ENCODE data around the gene MYO7B. TPM values are rescaled to one million over a fixed set of nuclear protein-coding genes. Genes with fewer than 3 reads are reported as not detected.

Gene MYO7B
- total RNA-seq, 1 donor from 2014 or later = 1.6 TPM

DNA sequence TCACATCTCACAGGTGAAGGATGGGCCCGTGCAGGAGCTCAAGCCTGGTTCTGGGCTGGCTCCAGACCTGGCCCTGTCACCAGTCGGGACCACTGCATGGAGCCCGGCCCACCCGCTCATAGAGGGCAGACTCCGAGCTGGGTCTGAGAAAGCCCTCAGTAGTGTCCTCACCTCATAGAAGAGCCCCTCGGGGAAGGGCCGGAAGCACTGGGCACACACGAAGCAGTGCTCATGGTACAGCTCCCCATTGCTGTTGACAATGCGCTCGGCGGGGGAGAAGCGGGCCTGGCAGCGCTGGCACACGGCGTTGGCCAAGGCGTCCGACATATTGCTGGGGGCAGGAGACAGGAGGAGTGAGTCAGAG lies 121.7 kb downstream of the MYO7B start:
- intact Hi-C loops (cut with micrococcal nuclease) = no loop called here

DNA sequence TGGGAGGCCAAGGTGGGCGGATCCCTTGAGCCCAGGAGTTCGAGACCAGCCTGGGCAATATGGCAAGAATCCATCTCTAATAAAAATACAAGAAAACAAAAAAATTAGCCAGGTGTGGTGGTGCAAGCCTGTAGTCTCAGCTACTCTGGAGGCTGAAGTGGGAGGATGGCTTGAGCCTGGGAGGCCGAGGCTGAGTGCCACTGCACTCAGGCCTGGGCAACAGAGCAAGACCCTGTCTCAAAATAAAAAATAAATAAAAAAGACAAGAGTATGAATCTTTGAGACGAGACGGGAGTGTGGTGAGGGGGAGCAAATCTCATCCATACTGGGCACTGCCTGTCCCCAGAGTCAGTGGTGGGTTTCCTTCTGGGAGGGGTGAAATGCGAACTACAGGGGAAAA lies 122.7 kb downstream of the MYO7B start:
- intact Hi-C loops (cut with micrococcal nuclease) = no loop called here

DNA sequence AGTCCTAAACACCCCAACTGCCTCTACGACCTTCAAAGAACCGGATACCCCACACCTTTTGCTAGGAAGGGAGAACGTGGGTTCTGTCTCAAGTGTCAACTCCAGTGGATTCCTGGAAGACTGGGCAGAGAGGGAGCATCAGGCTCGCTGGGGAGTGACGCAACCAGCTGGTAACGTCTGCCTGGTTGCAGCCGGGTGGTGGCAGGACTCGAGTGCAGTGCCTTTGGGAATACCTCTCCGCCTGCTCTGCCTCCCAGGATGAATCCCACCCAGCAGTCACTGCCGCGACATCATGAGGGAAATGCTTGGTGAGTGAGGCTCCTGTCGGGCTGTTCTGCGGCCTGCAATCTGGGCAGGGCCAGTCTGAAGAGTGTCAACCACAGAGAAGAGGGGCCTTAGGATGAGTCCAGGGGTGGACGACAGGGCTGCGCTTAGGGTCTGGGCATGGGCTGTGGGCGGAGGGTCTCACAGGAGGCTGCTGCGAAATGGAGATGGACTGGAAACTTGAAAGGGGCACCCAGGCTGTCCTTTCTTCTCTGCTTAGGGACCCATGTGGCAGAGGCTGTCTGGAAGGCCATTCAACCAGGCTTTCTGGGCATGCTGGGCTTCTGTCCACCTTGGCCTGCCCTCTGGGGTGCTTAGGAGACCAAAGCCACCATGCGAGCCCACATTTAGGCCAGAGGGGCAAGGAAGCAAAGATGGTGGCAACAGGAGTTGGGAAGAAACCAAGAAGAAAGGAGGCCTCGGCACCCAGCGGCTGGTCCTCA lies 123.3 kb downstream of the MYO7B start:
- intact Hi-C loops (cut with micrococcal nuclease) = no loop called here

DNA sequence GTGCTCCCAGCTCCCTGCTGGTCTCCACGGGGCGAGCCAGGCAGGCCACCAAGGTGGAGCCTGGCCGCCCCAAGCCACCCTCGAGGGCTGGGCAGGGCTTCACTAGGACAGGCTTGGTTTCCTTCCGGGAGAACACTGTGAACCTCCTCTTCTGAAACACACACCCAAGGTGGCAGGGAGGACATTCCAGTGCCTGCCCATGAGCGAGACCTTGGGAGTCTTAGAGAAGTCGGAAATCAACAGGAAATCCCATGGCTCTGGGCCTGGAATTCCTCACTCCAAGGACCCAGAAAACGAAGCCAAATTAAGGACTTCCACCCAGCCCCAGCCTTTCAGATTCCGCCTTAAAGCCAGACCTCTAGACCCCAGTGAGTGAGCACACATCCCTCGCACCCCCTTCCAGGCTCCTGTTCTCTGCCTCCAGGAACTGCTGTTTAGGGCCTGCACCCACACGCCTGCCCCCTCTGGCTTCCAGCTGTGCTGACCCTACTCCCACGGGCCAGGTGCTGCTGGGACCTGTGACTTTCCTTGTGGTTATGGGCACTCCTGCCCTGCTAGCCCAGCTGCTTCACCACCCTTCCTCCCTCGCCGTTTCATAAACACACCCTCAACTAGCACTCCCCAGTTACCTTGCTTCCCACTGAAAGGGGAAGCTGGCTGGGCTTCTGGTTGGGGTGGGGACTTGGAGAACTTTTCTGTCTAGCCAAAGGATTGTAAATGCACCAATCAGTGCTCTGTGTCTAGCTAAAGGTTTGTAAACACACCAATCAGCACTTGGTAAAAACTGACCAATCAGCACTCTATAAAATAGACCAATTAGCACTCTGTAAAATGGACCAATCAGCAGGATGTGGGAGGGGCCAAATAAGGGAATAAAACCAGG lies 124.2 kb downstream of the MYO7B start:
- intact Hi-C loops (cut with micrococcal nuclease) = no loop called here

DNA sequence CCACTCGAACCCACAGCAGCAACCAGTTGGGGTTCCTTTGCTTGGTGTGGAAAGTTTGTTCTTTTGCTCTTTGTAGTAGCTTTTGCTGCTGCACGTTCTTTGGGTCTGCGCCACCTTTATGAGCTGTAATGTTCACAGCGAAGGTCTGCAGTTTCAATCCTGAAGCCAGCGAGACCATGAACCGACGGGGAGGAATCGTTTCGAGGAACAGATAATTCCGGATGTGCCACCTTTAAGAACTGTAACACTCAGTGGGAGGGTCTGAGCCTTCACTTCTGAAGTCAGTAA lies 124.8 kb downstream of the MYO7B start:
- intact Hi-C loops (cut with micrococcal nuclease) = no loop called here

DNA sequence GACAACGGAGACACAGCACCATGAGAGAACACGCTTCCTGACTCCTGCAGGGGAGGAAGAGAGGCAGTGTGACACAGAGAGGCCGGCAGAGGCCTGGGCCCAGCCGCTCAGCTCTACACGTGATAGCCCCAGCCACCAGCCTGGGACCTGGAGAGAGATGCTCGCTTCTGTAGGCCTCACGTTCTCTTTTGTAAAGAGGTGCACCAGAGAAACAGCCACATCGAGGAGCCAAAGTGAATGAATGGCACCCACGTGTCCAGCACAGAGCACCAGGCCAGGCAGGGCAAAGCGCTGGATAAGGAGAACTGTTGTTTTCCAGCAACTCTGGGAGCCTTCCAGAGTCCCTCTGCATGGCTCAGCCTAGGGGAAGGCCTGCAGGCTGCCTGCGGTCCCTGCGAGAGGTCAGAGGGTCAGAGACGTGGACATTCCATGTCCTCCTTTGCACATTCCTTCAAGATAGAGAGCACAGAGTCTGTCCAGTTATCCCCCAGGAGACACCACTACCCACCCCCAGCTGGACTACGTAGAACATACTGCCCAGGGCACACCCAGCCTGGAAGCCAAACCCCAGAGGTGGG lies 125.7 kb downstream of the MYO7B start:
- intact Hi-C loops (cut with micrococcal nuclease) = no loop called here

DNA sequence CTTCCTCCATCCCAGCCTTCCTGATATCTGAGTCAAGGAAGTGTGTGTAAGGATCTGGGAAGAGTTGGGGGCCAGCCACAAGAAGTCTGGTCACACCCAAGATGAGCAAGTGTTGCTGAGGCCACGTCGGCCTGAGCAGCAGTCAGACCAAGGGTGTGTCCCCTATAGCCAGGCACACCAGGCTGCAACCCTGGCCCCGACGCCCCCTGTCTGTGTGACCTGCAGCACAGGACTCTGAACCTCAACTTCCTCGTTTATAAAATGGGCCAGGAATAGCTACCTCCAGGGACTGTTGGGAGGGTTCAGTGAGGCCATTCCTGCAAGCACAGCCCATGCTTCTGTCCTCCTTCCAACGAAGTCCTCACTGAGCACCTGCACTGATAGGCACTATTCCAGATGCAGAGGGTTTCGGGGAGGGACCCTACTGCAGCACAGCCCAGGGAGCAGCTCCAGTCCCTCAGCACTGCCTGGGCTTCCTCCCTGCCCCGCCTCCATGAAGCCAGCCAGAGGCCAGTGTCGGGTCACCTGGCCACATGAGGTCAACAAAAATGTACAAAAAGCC lies 126.5 kb downstream of the MYO7B start:
- intact Hi-C loops (cut with micrococcal nuclease) = no loop called here

DNA sequence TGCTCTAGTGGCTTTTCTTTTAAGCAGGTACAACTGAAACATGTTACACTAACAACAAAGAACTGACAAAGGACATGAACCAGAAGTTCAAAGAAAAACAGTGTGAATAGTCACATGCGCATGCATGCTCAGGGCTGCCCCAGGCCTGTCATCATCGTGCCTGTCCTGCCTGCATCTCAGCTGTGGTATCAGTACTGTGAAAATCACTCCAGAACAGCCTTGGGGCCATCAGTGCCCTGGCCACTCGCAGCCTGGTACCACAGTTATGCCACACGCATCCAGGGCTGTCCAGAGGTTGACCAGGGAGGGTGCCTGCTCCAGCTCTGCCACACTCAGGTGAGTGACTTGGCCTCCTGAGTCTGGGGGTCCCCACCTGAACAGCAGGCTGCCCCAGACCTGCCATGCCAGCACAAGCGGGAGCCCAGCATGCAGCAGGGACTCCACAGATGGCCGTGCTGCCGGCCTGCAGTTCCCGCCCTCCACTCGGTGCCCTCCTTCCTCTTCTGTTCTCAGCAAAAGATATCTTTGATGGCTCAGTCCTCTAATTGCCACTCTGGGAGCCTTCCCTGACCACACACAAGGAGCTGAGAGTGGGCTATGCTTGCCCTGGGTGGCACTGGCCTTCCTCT lies 127.6 kb downstream of the MYO7B start:
- intact Hi-C loops (cut with micrococcal nuclease) = no loop called here

DNA sequence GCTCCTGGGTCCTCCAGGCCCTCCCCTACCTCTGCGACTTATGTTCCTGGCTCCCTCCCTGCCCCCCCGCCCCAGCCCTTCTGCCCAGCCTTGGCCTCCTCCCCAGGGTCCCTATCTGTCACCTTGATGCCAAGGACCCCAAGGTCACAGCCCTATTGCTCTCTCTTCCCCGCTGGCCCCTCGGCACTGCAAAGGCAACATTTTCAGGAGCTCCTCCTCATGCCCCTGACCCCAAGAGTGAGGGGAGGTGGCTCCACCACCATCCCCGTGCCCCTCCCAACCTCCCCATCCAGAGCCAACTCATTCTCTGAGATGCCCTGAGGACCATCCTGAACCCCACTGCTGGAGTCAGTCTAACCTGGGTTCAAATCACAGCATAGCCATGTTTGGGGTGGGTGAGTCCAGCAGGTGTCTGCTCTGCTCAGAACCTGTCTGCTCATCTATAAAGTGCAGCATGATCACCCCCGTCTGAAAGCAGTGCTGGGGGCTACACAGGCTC lies 128.1 kb downstream of the MYO7B start:
- intact Hi-C loops (cut with micrococcal nuclease) = no loop called here

DNA sequence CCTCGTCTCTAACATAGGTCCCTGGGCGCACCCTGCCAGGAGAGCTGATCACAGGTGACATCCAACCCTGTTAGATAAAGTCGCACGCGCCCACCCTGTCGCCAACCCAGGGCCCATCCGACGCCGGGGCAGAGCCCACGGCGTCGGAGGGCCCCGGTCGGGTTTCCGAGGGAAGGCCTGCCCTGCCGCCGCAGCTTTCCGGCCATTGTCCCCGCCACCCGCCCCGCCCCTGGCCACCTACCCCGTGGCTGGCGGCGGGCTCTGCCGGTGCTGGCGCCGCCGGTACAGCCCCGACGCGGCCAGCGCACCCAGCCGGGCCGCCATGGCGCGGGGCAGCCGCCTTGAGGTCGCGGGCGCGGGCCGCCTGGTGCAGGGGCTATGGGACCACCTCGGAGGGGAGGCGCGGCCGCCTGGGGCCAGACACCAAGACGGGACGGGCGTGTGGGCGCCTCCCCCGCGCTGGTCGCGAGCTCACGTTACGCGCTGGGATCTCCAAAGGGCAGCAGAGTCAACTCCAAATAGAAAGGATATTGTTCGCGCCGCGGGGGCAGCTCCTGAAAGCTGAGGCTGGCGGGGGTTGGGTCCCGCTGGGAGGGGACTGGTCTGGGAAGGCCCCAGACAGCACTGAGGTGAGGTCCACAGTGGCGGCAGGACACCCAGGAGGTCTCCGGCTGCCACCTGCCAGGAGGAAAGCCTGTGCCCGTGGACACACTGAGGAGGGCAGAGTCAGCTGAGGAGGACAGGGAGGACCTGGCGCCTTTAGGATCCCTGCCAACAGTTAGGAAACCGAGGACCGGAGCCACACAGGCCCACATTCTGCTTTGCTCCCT lies 128.8 kb downstream of the MYO7B start:
- intact Hi-C loops (cut with micrococcal nuclease) = no loop called here

DNA sequence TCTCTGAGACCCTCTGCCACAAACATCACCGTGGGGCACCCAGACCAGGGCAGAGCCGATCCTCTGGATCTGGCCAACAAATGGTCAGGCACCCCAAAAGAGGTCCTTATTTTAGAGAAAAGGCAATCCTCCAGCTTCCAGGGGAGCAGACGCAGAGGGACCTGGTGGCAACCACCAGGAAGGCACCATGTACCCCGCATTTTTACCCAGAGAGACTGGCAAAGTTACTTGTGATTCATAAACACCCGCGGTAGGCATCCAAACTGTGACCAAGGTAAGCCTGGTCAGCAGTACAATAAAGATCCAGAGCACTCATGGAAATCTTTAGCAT lies 129.4 kb downstream of the MYO7B start:
- intact Hi-C loops (cut with micrococcal nuclease) = no loop called here

DNA sequence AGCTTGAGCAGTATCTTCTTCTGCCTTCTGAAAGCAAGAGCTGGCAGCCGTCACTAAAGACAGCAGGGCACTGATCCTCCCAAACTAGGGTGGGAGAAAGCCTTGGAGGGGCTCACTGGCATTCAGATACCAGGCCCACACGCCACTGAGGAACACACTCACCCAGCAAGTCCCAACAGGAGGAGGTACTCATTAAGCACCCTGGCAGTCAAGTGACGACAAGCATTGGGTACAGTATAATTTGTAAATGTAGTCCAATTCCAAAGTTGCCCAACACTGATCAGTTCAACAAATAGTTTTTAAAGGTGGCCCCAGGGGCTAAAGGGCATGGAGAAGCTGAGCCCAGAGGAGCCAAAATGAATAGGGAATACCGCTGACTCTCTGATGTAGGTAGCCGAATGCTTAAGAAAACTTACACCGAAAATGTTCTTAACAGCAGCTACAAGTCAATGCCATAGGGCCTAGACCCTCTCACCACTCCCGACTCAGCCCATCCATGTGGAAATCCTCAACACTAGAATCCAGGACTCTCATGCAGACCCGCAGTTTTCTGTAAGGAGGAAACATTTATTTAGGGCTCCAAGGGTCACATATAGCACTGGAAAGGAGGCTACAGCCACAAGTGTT lies 129.9 kb downstream of the MYO7B start:
- intact Hi-C loops (cut with micrococcal nuclease) = no loop called here

DNA sequence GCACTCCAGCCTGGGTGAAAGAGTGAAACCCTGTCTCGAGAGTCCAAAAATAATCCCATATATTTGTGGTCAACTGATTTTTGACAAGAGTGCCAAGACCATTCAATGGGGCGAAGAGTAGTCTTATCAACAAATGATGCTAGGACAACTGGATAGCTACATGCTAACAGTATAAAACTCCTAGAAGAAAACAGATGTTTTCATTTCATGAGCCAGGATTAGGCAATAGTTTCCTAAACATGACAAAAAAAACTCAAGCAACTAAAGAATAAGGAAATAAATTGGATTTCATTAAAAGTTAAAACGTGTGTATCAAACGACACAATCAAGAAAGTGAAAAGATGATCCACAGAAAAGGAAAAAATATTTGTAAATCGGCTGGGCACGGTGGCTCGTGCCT lies 133.6 kb downstream of the MYO7B start:
- intact Hi-C loops (cut with micrococcal nuclease) = no loop called here

DNA sequence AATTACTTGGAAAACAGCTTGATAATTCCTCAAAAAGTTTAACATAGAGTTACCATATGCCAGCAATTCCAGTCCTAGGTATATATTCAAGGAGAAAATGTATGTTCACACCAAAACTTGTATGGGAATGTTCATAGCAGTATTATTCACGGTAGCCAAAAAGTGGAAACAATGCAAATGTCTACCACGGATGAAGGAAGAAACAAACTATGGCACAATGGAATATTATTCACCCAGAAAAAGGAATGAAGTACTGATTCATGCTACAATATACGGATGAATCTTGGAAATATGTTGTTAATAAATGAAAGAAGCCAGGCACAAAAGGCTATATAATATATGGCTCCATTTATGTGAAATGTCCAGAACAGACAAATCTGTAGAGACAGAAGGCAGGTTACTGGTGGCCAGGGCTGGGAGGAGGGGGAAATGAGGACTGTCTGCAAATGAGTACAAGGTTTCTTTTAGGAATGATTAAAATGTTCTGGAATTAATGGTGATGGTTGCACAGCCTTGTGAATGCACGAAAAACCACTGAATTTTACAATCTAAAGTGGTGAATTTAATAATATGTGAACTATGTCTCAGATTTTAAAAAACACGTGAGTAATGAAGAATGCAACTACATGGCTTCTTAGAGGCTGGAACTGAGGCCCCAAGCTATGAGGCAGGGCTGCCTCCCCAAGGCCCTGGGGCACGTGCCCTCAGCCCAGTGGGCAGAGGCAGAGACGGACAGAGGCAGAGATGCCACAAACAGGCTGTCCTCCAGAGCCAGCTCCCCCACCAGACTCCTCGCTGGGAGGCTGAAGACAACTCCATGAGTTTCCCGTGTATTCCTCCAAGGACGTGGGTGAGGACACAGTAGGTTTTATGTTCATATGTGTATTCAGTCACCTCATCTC lies 134.8 kb downstream of the MYO7B start:
- intact Hi-C loops (cut with micrococcal nuclease) = no loop called here

DNA sequence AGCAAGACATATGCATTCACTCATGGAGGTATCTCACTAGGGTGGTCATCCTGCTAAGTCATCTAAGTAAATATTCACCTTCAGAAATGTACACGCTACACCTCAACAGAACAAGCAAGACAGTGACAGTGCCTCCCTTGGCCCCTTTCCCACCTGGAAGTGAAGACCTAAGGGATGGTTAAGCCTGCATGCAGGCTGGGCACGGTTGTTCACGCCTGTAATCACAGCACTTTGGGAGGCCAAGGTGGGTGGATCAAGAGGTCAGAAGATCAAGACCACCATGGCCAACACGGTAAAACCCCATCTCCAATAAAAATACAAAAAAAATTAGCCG lies 135.4 kb downstream of the MYO7B start:
- intact Hi-C loops (cut with micrococcal nuclease) = no loop called here

DNA sequence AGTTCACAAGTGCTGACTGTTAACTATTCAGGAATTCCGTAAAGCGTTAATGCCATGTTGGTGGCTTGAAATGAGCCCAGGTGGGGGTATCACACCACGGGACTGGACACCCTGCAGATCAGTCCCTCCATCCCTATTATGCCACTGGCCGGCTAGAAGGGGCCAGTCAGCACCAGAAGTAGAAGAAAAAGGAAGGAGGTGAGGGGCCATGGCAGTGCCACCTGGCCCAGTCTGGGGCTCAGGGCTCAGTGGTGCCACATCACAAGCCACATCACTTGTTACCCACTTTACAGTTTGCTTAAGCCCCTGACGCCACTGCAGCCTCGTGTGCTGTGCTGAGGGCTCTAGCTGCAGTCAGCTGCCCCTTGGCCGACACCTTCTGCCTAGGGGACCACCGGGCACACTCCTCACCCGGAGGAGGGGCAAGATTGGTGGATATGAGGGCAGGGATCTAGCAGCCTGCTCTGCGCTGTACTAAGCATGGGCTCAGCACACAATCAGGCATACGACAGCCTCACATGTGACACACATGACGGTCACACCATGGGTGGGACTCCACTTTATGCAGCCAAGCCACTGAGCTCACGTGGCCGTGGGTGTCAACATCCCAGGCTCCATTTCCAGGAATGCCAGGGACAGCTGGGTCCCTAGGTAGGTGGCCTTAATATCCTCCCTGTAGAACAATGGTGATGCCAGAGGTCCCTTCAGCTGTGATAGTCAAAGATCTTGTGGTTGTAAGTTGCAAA lies 136.2 kb downstream of the MYO7B start:
- intact Hi-C loops (cut with micrococcal nuclease) = no loop called here

DNA sequence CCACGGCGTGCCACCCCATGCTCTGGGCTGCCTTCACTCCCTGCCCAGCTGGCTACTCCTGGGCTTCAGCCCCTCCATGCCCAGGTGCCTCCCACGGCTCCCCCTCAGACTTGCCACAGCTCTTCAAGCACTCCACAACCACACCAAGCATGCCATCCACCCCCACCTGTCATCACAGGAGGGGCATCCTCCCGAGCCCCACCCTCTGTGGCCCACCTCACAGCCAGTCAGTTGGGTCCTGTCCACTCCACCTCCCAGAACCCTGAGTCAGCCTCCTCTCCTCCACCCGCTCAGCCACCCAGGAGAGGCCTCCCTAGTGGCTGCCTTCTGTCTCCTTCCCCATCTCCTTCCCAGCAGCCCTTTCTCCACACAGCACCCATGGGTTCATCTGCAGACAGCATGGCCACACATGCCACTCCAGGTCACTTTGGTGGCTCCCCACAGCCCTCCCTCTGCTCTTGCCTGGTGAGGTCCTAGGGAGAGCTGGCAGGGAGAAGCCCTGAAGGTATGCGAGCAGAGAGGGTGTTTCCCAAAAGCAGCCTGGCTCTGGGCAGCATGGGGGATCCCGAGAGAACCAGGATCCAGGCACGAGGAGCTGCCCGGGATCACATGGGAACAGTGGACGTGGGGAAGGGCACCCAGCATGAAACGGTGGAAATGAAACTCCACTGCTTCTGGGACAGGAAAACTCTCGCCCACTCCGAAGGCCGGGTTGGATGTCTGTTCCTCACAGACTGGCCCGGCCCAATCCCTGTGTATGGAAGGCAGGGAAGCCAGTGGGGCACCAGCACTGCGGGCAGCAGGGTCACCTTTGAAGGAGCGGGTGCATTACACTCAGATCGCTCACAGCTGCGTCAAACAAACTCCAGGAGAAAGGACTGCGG lies 137.1 kb downstream of the MYO7B start:
- intact Hi-C loops (cut with micrococcal nuclease) = no loop called here
